Epithelial cell of umbilical artery (primary cell): Measurements from ENCODE around the gene DNAJB4. TPM values are rescaled to one million over a fixed set of nuclear protein-coding genes. Genes with fewer than 3 reads are reported as not detected.

Experiments used
- total RNA-seq: library from RNA; depleted of rRNA; stranded (reverse); fragments of >200 nt; gene quantifications from 2 replicates; pipeline ENCODE4 v1.2.3, GENCODE V29; 2014

The DNAJB4 gene
- total RNA-seq, result 131 and 237 TPM in 2 replicates

DNA sequence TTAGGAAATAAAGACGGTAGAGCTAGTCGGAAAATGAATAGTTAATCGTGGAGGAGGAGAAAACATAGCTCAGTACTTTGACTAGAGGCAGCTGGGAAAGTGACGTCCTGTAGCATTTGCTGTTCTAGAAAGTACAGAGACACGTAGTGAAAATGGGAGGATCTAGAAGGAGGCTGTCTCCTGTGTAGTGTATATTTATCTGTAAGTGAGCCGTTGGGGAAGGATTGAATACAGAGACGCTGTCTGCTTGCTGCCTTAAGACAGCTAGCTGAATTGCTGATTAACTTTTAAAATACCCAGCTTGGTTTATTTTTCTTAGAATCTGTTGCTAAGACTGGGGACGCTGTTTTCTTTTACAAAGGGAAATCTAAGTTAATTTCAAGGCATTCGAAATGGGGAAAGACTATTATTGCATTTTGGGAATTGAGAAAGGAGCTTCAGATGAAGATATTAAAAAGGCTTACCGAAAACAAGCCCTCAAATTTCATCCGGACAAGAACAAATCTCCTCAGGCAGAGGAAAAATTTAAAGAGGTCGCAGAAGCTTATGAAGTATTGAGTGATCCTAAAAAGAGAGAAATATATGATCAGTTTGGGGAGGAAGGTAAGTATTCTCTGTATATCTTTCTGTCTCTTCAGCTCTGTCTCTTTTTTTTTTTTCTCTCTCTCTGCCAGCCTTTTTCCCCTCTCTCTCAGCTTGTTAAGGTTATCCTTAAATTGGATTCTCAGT, at the start of gene DNAJB4:
TSS of gene DNAJB4 (plus strand) at position 221 of the 729 bp plus-strand sequence. CDS start at position 393, 172 bp downstream.

DNA sequence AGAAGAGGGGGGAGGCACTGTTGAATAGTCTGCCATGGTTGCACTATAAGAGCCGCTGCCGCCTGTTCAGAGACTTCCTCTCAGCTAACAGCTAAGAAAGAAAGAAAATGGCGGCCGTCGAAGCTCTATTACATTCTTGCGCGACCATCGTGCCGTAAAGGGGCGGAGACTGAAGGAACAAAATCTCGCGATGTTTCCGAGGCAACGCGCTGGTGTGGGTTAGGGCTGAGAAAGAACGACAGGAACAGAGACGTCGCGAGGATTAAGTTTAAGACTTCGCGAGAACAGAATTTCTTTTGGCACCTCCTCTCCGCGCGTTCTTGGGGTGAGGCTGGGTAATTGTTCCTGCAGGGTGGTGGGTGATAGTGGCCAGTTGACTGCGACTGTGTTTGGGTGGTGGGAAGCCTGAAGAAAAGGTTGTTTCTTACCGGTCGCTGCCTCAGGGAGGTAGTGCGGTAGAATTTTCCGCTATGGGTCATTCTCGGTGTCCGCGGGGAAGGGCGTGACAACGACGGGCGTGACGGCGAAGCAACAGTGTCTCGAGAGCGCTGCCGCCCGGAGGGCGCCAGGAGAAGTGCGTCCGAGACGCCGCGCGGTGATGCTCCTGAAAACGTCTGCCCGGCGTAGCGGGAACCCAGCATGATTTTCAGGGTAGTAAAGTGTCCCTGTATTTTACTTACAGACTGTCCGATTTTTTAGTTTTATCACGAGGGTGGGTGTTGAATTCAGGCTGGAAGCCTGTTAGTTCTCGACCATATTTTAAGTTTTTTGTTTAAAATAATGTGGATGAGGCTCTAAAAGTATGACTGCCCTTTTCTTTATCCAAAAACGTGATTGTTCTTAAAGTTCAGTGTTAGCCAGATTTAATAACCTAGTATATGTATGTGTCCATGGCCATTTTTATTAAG, 25.5 kb upstream of the DNAJB4 start, which contains the start of gene FUBP1:
TSS of gene FUBP1 (minus strand) at position 104 of the 908 bp plus-strand sequence. CDS start at position 36, 68 bp downstream.

GRCh38 chr1:78045926-78046778, 41.4 kb downstream of the DNAJB4 start, which contains the start of gene GIPC2:
TSS of gene GIPC2 (plus strand) at chr1:78045966. CDS start at chr1:78046095, 129 bp downstream.

Other genes starting within 250 kb of the DNAJB4 start
- 59.1 and 89.1 TPM in 2 replicates for gene USP33, start 245.1 kb upstream of the DNAJB4 start, total RNA-seq
- gene MIGA1, start 225.3 kb upstream of the DNAJB4 start, total RNA-seq, result 8.8 and 14.7 TPM in 2 replicates
- 1.6 and 3.0 TPM in 2 replicates for gene NEXN, start 116.3 kb upstream of the DNAJB4 start, total RNA-seq
- gene FUBP1, start 25.9 kb upstream of the DNAJB4 start, total RNA-seq, result 121 and 158 TPM in 2 replicates
- gene GIPC2, start 41.0 kb downstream of the DNAJB4 start, total RNA-seq, result 12.7 and 29.3 TPM in 2 replicates